ENCODE data around the gene ROR2.

DNA sequence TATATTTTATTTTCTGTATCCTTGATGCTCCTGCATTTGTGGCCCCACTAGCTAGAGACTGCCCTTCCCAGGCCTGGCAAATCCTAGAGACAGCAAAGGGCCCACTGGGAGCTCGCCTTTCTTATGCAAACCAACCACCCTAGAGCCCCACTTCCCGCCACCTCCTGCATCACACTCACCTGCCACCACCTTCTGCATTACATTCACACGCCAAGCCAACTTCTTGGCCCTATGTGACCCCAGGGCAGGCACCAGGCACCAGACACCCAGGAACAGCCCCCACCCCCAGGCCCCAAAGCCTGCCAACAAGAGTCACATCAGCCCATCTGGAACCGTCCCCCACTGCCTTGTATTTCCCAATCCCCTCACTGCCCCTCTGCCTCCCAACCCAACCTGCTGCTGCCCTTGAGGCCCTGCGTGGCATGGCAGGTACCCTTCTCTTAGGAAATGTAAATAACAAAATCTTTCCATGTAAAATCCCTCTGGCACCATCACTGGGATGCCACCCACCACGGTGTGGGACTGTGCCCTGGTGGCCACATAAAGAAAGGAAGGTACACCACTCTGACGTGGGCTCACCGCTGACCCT is 22.0 kb downstream of the ROR2 start:
- no peak for TF ChIP-seq POLR2A (IDR thresholded peaks at IDR 0.05)
- TF ChIP-seq, protein P1, sequence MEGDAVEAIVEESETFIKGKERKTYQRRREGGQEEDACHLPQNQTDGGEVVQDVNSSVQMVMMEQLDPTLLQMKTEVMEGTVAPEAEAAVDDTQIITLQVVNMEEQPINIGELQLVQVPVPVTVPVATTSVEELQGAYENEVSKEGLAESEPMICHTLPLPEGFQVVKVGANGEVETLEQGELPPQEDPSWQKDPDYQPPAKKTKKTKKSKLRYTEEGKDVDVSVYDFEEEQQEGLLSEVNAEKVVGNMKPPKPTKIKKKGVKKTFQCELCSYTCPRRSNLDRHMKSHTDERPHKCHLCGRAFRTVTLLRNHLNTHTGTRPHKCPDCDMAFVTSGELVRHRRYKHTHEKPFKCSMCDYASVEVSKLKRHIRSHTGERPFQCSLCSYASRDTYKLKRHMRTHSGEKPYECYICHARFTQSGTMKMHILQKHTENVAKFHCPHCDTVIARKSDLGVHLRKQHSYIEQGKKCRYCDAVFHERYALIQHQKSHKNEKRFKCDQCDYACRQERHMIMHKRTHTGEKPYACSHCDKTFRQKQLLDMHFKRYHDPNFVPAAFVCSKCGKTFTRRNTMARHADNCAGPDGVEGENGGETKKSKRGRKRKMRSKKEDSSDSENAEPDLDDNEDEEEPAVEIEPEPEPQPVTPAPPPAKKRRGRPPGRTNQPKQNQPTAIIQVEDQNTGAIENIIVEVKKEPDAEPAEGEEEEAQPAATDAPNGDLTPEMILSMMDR (IDR thresholded peaks at IDR 0.05): no peak

All from Peyer's patch (tissue), 4 donors.